ENCODE measurements around the gene RAB1A.

RAB1A gene

GRCh38 chr2:65081232-65081685 lies 48.6 kb downstream of the RAB1A start:
- DNase-seq (ENCODE audit: low spot score), result no peak
- ChIA-PET POLR2A (ENCODE audit: low non-redundant PET) (no interaction called here), CTCF (interaction anchor here (0.7 kb wide), 1 partner anchor 13 kb away, joined by 5 read pairs; no protein-coding TSS in a partner anchor)
- TF ChIP-seq CTCF (conservative IDR thresholded peaks at IDR 0.05; ENCODE audit: low read depth), result no peak
- H3K27ac ChIP-seq, result 0 out of 2 replicates have a peak overlapping the region, but pooled peaks have one; percentile 21

- DNase-seq (ENCODE audit: low spot score), result no peak
- CTCF ChIA-PET, result no interaction called here
- TF ChIP-seq CTCF (conservative IDR thresholded peaks at IDR 0.05; ENCODE audit: low read depth), result no peak
- no peak overlapping the region for H3K27ac ChIP-seq
- POLR2A ChIA-PET (ENCODE audit: low non-redundant PET), result no interaction called here
Measured at GRCh38 chr2:65079017-65079416, 50.9 kb downstream of the RAB1A start.

GRCh38 chr2:65077898-65078297 lies 52.0 kb downstream of the RAB1A start:
- no peak for DNase-seq (ENCODE audit: low spot score)
- TF ChIP-seq CTCF (conservative IDR thresholded peaks at IDR 0.05; ENCODE audit: low read depth), result no peak
- POLR2A ChIA-PET (ENCODE audit: low non-redundant PET), result no interaction called here
- CTCF ChIA-PET, result interaction anchor here (1.0 kb wide), 1 partner anchor 13 kb away, joined by 3 read pairs; no protein-coding TSS in a partner anchor
- no peak overlapping the region for H3K27ac ChIP-seq

GRCh38 chr2:65076345-65076710 lies 53.6 kb downstream of the RAB1A start:
- POLR2A ChIA-PET (ENCODE audit: low non-redundant PET), result no interaction called here
- TF ChIP-seq CTCF (conservative IDR thresholded peaks at IDR 0.05; ENCODE audit: low read depth), result no peak
- DNase-seq (ENCODE audit: low spot score), result peak; percentile 41
- CTCF ChIA-PET, result interaction anchor here (0.9 kb wide), 1 partner anchor 53 kb away, joined by 4 read pairs; the partner anchor contains the start of gene RAB1A
- H3K27ac ChIP-seq, result peak overlapping the region; percentile 69

- POLR2A ChIA-PET (ENCODE audit: low non-redundant PET), result no interaction called here
- TF ChIP-seq CTCF (conservative IDR thresholded peaks at IDR 0.05; ENCODE audit: low read depth), result no peak
- H3K27ac ChIP-seq, result peak overlapping the region; percentile 69
- CTCF ChIA-PET, result interaction anchor here (0.9 kb wide), 1 partner anchor 54 kb away, joined by 4 read pairs; the partner anchor contains the start of gene RAB1A
- no peak for DNase-seq (ENCODE audit: low spot score)
Measured at GRCh38 chr2:65075605-65076344, 54.1 kb downstream of the RAB1A start.

- no peak for DNase-seq (ENCODE audit: low spot score)
- ChIA-PET CTCF (interaction anchor here (0.8 kb wide), 1 partner anchor 68 kb away, joined by 4 read pairs; no protein-coding TSS in a partner anchor), POLR2A (ENCODE audit: low non-redundant PET) (no interaction called here)
- TF ChIP-seq CTCF (conservative IDR thresholded peaks at IDR 0.05; ENCODE audit: low read depth), result no peak
- H3K27ac ChIP-seq, result no peak overlapping the region
Measured at GRCh38 chr2:65075176-65075575, 54.7 kb downstream of the RAB1A start.
